Ascending aorta (tissue), 2 donors: Measurements from ENCODE around the gene TGOLN2. TPM values are rescaled to one million over a fixed set of nuclear protein-coding genes. Genes with fewer than 3 reads are reported as not detected.
"Not testable (repeated sequence)": the region's sequence is repeated elsewhere in the genome, so short reads cannot be mapped to it uniquely, and the experiment has no call there.

Experiments used
- DNase-seq, 2 donors: peaks; one replicate each; pipeline ENCODE4 v3.0.0-alpha.2; 2019; ENCODE audit warnings: low spot score in 2 of 2
- H3K27ac ChIP-seq, 2 donors: fragments of 200-600 bp; sonication (generic); one replicate each; pipeline ENCODE4 v1.5.1; 2016 to 2017; ENCODE audit warnings: mild to moderate bottlenecking in 1 of 2
- H3K27me3 ChIP-seq: fragments of 200-600 bp; sonication (generic); one replicate; pipeline ENCODE4 v1.5.1; 2017
- H3K36me3 ChIP-seq, 2 donors: fragments of 200-600 bp; sonication (generic); one replicate each; pipeline ENCODE4 v1.5.1; 2016
- H3K4me1 ChIP-seq, 2 donors: fragments of 200-600 bp; sonication (generic); one replicate each; pipeline ENCODE4 v1.5.1; 2016 to 2017; ENCODE audit warnings: mild to moderate bottlenecking in 1 of 2
- H3K4me3 ChIP-seq, 2 donors: fragments of 200-600 bp; sonication (generic); one replicate each; pipeline ENCODE4 v1.5.1; 2016 to 2017; ENCODE audit warnings: mild to moderate bottlenecking in 1 of 2
- H3K9me3 ChIP-seq, 2 donors: fragments of 200-600 bp; sonication (generic); one replicate each; pipeline ENCODE4 v1.5.1; 2016
- CTCF ChIP-seq, 3 experiments: fragments of 200-600 bp in 2 of 3; fragments of 450-650 bp in 1 of 3; sonication (generic) in 2 of 3; IDR thresholded peaks; one replicate each; pipeline ENCODE4 v1.5.1; 2016 to 2019; ENCODE audit warnings: antibody characterized with exemption in 3 of 3, mild to moderate bottlenecking in 1 of 3, moderate library complexity in 1 of 3
- intact Hi-C: fragments of 100-400 bp; cut with DNase I; formaldehyde crosslinking; loops from one replicate; pipeline ENCODE4 v1.15.1; 2023
- total RNA-seq: library from RNA; depleted of rRNA; stranded (reverse); fragments of >200 nt; gene quantifications from one replicate; pipeline ENCODE4 v1.1.0, GENCODE V29; 2016

Gene TGOLN2
- total RNA-seq, 1 donor from 2014 or later = 111 TPM

GRCh38 chr2:85342156-85342555 is 14.4 kb upstream of the TGOLN2 start:
- peaks cover 23 to 35% of the 10 kb centered on the region in 2 donors for H3K36me3 ChIP-seq
- intact Hi-C loops = no loop called here

GRCh38 chr2:85341269-85342029 is 13.7 kb upstream of the TGOLN2 start:
- no peaks in the 10 kb centered on the region for H3K27me3 ChIP-seq
- TF ChIP-seq CTCF (IDR thresholded peaks at IDR 0.05) = no peak
- no peak overlapping the region for H3K4me3 ChIP-seq
- H3K36me3 ChIP-seq = peaks cover 23 to 28% of the 10 kb centered on the region in 2 donors
- H3K27ac ChIP-seq = no peak overlapping the region
- H3K9me3 ChIP-seq = no peaks in the 10 kb centered on the region
- no peak for DNase-seq
- peaks cover 0 to 6% of the 10 kb centered on the region in 2 donors for H3K4me1 ChIP-seq
- intact Hi-C loops = no loop called here

More at GRCh38 chr2:85342156-85342555, 14.4 kb upstream of the TGOLN2 start:
- DNase-seq = no peak
- Histone ChIP-seq H3K4me1 (peaks cover 0 to 6% of the 10 kb centered on the region in 2 donors), H3K4me3 (no peak overlapping the region), H3K27me3 (no peaks in the 10 kb centered on the region), H3K27ac (no peak overlapping the region), H3K9me3 (no peaks in the 10 kb centered on the region)
- TF ChIP-seq CTCF (IDR thresholded peaks at IDR 0.05) = no peak

GRCh38 chr2:85340034-85340892 is 12.5 kb upstream of the TGOLN2 start:
- H3K4me3 ChIP-seq = peak overlapping the region in 1 of 2 donors; percentile 30
- no peaks in the 10 kb centered on the region for H3K27me3 ChIP-seq
- peaks cover 14 to 16% of the 10 kb centered on the region in 2 donors for H3K36me3 ChIP-seq
- TF ChIP-seq CTCF (IDR thresholded peaks at IDR 0.05) = no peak
- DNase-seq = no peak
- no peak overlapping the region for H3K27ac ChIP-seq
- intact Hi-C loops = no loop called here
- peaks cover 0 to 6% of the 10 kb centered on the region in 2 donors for H3K4me1 ChIP-seq
- H3K9me3 ChIP-seq = no peaks in the 10 kb centered on the region

- intact Hi-C loops = no loop called here
- no peaks in the 10 kb centered on the region for H3K27me3 ChIP-seq
- DNase-seq = no peak
- H3K4me3 ChIP-seq = no peak overlapping the region
- no peaks in the 10 kb centered on the region for H3K36me3 ChIP-seq
- H3K27ac ChIP-seq = no peak overlapping the region
- no peaks in the 10 kb centered on the region for H3K9me3 ChIP-seq
- TF ChIP-seq CTCF (IDR thresholded peaks at IDR 0.05) = no peak
- H3K4me1 ChIP-seq = no peaks in the 10 kb centered on the region
Measured at GRCh38 chr2:85334928-85335327, 7.1 kb upstream of the TGOLN2 start.

- H3K4me3 ChIP-seq, H3K27me3 ChIP-seq, H3K4me1 ChIP-seq, H3K27ac ChIP-seq, DNase-seq, intact Hi-C loops, H3K36me3 ChIP-seq, H3K9me3 ChIP-seq: not testable (repeated sequence)
Measured at GRCh38 chr2:85333877-85334276, 6.1 kb upstream of the TGOLN2 start.
